Smooth muscle cell (in vitro differentiated cells): ENCODE data around the gene DBF4. TPM values are rescaled to one million over a fixed set of nuclear protein-coding genes. Genes with fewer than 3 reads are reported as not detected.

Experiments
- DNase-seq: peaks from one replicate; lab custom pipeline; 2025; ENCODE audit not compliant: unreplicated experiment; lab: John Stamatoyannopoulos, UW
- H2AFZ ChIP-seq: fragments of 200-600 bp; sonication (generic); 2 replicates; pipeline ENCODE4 v1.6.0; 2016; ENCODE audit warnings: antibody characterized with exemption, low read depth, mild to moderate bottlenecking
- H3F3A ChIP-seq: fragments of 200-600 bp; sonication (generic); 2 replicates; pipeline ENCODE4 v1.6.0; 2017; ENCODE audit warnings: antibody characterized with exemption, low read depth
- H3K27ac ChIP-seq: fragments of 200-600 bp; sonication (generic); 2 replicates; pipeline ENCODE4 v1.5.1; 2016; ENCODE audit warnings: low read depth, mild to moderate bottlenecking
- H3K27me3 ChIP-seq: fragments of 200-600 bp; sonication (generic); 2 replicates; pipeline ENCODE4 v1.6.1; 2016; ENCODE audit warnings: low read depth, mild to moderate bottlenecking
- H3K36me3 ChIP-seq: fragments of 200-600 bp; sonication (generic); 2 replicates; pipeline ENCODE4 v1.5.1; 2016; ENCODE audit warnings: low read depth
- H3K4me1 ChIP-seq: fragments of 200-600 bp; sonication (generic); 2 replicates; pipeline ENCODE4 v1.5.1; 2016; ENCODE audit warnings: low read depth
- H3K4me2 ChIP-seq: fragments of 200-600 bp; sonication (generic); 2 replicates; pipeline ENCODE4 v1.6.0; 2016; ENCODE audit warnings: mild to moderate bottlenecking
- H3K4me3 ChIP-seq: fragments of 200-600 bp; sonication (generic); 2 replicates; pipeline ENCODE4 v1.5.1; 2016; ENCODE audit warnings: mild to moderate bottlenecking
- H3K79me2 ChIP-seq: fragments of 200-600 bp; sonication (generic); 2 replicates; pipeline ENCODE4 v1.6.0; 2016; ENCODE audit warnings: low read depth, mild to moderate bottlenecking
- H3K9ac ChIP-seq: fragments of 200-600 bp; sonication (generic); 2 replicates; pipeline ENCODE4 v1.6.0; 2016; ENCODE audit warnings: low read depth
- H3K9me3 ChIP-seq: fragments of 200-600 bp; sonication (generic); replicated peaks from 2 replicates; pipeline ENCODE4 v1.5.1; 2016; ENCODE audit warnings: low read depth
- H4K20me1 ChIP-seq: fragments of 200-600 bp; sonication (generic); 2 replicates; pipeline ENCODE4 v1.6.0; 2016; ENCODE audit warnings: low read depth
- CTCF ChIP-seq: fragments of 200-600 bp; sonication (generic); IDR thresholded peaks from 2 replicates; pipeline ENCODE4 v1.5.1; 2017; ENCODE audit warnings: borderline replicate concordance, mild to moderate bottlenecking, antibody characterized with exemption; ENCODE audit not compliant: insufficient read depth, poor library complexity, severe bottlenecking
- WGBS: methylation state at CpG from one replicate; pipeline ENCODE4 v1.1.7; 2016; ENCODE audit warnings: low lambda C conversion rate; 5-methylcytosine and 5-hydroxymethylcytosine counted together
- polyA plus RNA-seq: library from polyadenylated mRNA; unstranded; fragments of >200 nt; fragmentation: Nextera tagmentation; extraction: Ambion mirVana; gene quantifications from 2 replicates; pipeline ENCODE4 v1.2.1, GENCODE V29; 2016
- total RNA-seq: library from RNA; depleted of rRNA; stranded (reverse); fragments of >200 nt; gene quantifications from 2 replicates; pipeline ENCODE4 v1.2.3, GENCODE V29; 2014

DBF4 gene
- total and polyA plus RNA-seq, 2 experiments from 2014 or later, result 10.7 to 11.0 TPM

- H2AFZ ChIP-seq, result peak overlapping the region; percentile 62
- no peaks in the 10 kb centered on the region for H3K4me1 ChIP-seq
- H3K79me2 ChIP-seq, result no peaks in the 10 kb centered on the region
- WGBS, result 30% methylated on average over 6 of the region's 6 CpGs
- no peaks in the 10 kb centered on the region for H4K20me1 ChIP-seq
- peak overlapping the region; percentile 23 for H3K27ac ChIP-seq
- DNase-seq, result no peak
- no peak for TF ChIP-seq CTCF
- no peaks in the 10 kb centered on the region for H3K36me3 ChIP-seq
- H3K4me2 ChIP-seq, result peak overlapping the region; percentile 44
- no peaks in the 10 kb centered on the region for H3K9me3 ChIP-seq
- H3K9ac ChIP-seq, result no peak overlapping the region
- H3F3A ChIP-seq, result no peaks in the 10 kb centered on the region
- no peaks in the 10 kb centered on the region for H3K27me3 ChIP-seq
- no peak overlapping the region for H3K4me3 ChIP-seq
Observed at GRCh38 chr7:87926581-87927461, 50.5 kb downstream of the DBF4 start.

DNA sequence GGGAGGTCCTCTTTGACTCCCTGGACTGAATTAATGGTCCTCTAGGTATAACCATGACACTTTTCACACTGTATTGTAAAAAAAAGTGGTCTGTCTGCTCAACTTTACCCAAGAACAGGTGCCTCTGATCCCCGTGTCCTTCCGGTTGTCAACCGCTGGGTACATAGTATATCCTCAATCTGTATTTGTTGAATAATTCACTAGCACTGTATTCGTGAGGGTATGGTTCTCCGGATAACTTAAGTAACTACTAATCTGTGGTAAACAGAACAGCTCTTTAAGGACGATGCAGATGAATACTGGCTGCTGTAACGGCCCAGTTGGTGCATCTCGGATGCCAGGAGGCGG lies 57.3 kb downstream of the DBF4 start:
- no peaks in the 10 kb centered on the region for H3K9me3 ChIP-seq
- H3K79me2 ChIP-seq, result no peaks in the 10 kb centered on the region
- H3K36me3 ChIP-seq, result no peaks in the 10 kb centered on the region
- DNase-seq, result no peak
- H3K4me3 ChIP-seq, result peak overlapping the region; percentile 77
- no peak overlapping the region for H3K27ac ChIP-seq
- no peaks in the 10 kb centered on the region for H3K4me1 ChIP-seq
- TF ChIP-seq CTCF, result no peak
- peaks cover 19% of the 10 kb centered on the region for H3K27me3 ChIP-seq
- no peaks in the 10 kb centered on the region for H4K20me1 ChIP-seq
- no peak overlapping the region for H3K9ac ChIP-seq
- H3F3A ChIP-seq, result no peaks in the 10 kb centered on the region
- peak overlapping the region; percentile 86 for H2AFZ ChIP-seq
- peak overlapping the region; percentile 95 for H3K4me2 ChIP-seq
- 11% methylated on average over 9 of the region's 9 CpGs for WGBS

DNA sequence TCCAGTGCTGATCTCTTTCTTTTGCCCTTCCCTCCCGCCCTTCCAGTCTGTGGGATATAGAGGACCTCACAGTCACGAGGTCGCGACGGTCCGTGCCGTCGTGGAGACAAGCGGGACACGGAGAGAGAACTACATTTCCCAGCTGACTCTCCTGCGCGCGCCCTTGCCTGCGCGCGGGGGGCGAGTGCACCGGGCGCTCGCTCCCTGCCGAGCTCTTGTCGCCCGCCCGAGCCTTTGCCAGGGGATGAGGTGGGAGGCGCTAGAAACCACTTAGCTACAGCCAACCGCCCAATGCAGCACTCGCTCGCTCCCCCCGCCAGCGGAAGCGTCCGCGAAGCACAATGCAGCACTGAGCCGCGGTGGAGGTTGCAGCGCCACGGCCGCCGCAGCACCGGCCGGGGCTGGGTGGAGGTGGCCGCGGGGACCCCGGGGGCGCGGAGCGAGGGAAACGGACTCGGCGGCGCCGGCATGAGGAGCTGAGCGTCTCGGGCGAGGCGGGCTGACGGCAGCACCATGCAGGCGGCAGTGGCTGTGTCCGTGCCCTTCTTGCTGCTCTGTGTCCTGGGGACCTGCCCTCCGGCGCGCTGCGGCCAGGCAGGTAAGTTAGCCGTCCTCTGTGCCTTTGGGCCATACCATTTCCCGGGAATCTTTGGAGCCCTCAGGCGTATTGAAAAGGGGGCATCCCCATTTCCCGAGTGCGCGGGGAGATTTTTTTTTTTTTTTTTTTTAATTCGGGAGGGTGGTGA lies 57.8 kb downstream of the DBF4 start, which contains the start of gene ADAM22:
ADAM22 (plus strand) TSS at position 299 of the 746 bp plus-strand sequence; CDS start at position 514, 215 bp downstream.
- Histone ChIP-seq H3K79me2 (no peaks in the 10 kb centered on the region), H3K27me3 (peaks cover 19% of the 10 kb centered on the region), H3K4me2 (peak within 1 kb of the TSS; percentile 95), H3K4me1 (no peaks in the 10 kb centered on the region), H3K9me3 (no peaks in the 10 kb centered on the region), H3F3A (no peaks in the 10 kb centered on the region), H3K9ac (no peak within 1 kb of the TSS), H3K27ac (no peak within 1 kb of the TSS), H4K20me1 (no peaks in the 10 kb centered on the region), H2AFZ (peak within 1 kb of the TSS; percentile 86), H3K4me3 (peak within 1 kb of the TSS; percentile 77), H3K36me3 (no peaks in the 10 kb centered on the region)
- DNase-seq, result peak; percentile 30
- WGBS, result 2% methylated on average over 60 of the region's 70 CpGs
- no peak for TF ChIP-seq CTCF
